GM19438 (cell line): Measurements from ENCODE around the gene PDSS2.
"Not testable (repeated sequence)": the region's sequence is repeated elsewhere in the genome, so short reads cannot be mapped to it uniquely, and the experiment has no call there.

Experiments
- ATAC-seq: cut with Tn5 transposase; IDR thresholded peaks from one replicate; pipeline ENCODE4 v1.9.1; 2021; ENCODE audit warnings: low read depth; ENCODE audit not compliant: unreplicated experiment

PDSS2 gene

DNA sequence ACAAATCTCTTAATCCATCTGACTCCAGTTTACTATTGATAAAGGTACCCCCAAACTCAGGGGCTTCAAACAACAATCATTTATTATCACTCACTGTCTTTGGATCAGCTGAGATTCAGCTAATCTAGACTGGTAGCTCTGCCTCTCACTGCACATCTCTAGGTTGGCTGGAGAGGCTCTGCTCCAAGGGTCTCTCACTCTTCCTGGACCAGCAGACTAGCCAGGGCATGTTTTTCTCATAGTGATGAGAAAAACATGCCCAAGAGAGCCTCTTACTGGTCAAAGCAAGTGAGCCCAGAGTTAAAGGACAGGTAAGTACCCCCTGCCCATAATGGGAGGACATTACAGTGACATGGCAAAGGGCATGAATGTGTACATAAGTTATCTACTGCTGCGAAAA is 228.9 kb downstream of the PDSS2 start:
- ATAC-seq, result no peak

DNA sequence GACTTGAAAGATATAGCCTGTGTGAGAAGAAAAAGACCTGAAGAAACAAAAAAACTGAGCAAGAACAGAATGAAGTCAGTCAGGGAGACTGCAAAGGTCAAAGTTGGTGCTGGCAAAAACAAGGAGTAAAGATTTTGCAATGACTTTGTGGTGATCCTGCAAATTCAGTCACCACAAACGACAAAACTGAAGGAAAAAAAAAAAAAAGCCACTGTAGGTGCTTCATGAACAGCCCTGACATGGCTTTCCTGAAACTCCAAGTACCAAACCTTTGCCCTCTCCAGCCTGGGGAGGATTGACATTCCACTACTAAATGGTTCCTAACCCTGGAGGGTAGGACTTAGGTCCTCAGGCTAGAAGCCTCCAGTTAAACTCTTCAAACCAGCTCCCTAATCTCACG is 229.3 kb downstream of the PDSS2 start:
- no peak for ATAC-seq

DNA sequence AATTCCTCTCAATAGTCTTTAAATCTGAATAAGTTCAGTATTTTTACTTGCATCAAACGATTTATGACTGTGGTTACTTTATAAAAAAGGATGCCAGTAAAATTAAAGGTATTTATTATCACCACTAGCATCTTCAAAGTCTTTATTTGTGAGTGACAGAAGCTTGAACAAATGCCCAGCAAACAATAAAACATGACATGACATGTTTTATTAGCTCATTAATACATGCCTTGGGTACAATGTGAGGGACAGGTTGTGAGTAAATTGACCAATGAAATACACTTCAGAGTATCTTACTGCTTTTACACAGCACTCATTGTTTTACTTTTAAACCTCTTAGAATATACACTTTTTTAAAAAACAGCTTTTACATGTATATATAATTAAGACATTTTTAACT is 230.6 kb downstream of the PDSS2 start:
- ATAC-seq, result no peak

DNA sequence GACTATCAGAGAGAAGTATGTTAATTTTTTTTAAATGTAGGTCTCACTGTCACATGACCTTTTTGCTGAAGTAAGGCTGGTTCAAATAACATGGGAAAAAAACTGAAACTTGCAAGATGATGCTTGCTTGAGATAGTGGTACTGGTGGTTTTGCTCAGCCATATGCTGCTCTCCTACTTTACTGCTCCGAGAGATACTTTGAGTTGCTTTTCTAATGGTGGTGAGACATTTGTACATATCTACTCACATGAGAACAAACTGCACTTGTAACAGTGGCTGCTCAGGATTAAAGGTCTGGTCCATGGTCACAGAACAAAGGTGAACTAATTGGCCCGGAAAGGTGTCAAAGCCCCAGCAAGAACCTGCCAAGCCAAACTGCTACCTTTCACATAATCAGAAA is 237.8 kb downstream of the PDSS2 start:
- no peak for ATAC-seq

DNA sequence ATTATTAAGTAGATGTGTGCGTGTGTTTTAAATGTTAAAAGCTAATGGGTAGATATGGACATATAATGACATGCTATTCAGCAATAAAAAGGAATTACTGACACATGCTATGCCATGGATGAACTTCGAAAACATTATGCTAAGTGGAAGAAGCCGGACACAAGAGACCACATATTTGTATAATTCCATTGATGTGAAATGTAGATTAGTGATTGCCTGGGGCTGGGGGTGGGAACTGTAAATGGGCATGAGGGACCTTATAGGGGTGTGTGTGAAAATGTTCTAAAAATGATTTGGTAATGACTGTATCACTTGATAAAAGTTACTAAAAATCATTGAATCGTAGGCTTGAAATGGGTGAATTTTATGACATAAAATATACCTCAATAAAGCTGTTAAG is 239.5 kb downstream of the PDSS2 start:
- no peak for ATAC-seq

DNA sequence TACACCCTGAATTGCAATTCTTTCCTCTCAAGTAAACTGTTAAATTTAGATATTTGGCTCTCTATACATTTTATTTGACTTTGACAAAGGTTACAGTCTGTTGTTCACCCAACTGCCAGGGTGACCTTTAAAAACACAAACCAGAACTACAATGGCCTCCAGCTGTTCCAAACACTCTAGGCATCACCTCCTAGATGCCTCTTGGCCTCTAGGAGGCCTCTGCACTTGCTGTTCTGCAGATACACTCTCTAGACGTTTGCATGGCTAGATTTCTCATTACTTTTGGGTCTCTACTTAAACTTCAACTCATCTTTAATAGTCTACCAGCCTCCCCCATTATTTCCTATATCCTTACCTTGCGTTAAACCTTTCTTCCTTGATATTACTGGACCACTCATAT is 241.2 kb downstream of the PDSS2 start:
- no peak for ATAC-seq

DNA sequence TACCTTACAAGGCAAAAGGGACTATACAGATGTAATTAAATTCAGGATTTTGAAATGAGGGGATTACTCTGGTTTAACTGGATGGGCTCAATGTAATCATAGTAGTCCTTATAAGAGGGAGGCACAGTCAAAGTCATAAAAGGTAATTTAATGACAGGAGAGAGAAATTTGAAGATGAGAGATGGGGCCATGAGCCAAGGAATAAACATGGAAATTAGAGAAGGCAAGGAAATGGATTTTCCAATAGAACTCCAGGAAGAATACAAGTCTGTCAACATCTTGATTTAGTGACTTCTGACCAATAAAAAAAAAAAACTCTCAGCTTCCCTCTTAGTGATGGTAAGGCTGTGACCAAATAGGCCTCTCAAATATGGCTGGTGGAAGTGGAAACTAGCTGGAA is 242.1 kb downstream of the PDSS2 start:
- ATAC-seq, result no peak

DNA sequence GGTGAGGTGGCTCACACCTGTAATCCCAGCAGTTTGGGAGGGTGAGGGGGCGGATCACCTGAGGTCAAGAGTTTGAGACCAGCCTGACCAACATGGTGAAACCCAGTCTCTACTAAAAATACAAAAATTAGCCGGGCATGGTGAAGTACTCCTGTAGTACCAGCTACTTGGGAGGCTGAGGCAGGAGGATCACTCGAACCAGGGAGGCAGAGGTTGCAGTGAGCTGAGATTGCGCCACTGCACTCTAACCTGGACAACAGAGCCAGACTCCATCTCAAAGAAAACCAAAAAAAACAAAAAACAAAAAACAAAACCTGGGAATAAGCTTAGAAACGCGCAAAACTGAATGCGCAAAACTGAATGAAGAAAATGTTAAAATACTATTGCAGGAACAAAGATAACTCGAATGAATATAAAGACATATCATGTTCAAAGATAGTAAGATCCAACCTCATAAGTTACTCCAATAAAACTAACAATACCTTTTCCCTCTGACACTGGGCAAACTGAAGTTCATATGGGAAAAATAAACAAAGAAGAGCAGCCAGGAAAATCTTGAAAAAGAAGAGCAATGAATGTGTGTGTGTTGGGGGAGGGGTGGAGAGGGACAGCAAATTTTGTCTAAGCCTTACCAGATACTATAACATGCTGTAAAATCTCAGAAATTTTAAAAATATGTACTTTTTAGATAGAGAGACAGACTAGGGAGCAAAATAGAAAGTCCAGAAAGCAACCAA is 243.0 kb downstream of the PDSS2 start:
- ATAC-seq, result no peak

DNA sequence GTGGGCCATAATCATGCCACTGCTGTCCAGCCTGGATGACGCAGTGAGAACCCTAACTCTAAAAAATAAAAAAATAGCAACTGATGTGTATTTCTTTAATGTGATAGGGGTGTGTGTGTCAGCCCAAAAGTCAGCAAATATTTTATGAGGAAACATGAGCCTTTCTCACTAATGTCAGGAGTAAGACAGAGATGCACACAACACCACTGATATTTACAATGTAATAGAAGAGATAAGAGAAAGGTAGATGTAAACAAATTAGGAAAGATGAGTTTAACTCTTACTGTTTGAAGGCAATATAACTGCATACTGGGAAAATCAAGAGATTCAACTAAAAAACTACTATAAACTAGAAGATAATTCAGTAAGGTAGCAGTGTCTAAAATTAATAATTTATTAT is 244.0 kb downstream of the PDSS2 start:
- no peak for ATAC-seq

DNA sequence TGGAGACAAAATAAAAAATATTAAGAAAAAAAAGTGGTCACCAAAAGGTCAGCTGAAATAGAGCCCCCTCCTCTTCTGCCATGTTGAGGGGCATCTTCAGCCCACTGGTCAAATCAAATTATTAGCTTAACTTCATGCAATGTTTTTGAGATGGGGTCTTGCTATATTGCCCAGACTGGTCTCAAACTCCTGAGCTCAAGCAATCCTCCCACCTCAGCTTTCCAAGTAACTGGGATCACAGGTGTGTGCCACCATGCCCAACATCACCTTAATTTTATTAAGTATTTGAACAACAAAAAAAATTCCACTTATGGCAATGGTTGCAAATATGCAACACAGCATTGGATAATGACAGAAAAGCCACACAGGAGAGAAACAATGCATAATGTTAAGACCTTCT is 244.7 kb downstream of the PDSS2 start:
- ATAC-seq, result no peak

DNA sequence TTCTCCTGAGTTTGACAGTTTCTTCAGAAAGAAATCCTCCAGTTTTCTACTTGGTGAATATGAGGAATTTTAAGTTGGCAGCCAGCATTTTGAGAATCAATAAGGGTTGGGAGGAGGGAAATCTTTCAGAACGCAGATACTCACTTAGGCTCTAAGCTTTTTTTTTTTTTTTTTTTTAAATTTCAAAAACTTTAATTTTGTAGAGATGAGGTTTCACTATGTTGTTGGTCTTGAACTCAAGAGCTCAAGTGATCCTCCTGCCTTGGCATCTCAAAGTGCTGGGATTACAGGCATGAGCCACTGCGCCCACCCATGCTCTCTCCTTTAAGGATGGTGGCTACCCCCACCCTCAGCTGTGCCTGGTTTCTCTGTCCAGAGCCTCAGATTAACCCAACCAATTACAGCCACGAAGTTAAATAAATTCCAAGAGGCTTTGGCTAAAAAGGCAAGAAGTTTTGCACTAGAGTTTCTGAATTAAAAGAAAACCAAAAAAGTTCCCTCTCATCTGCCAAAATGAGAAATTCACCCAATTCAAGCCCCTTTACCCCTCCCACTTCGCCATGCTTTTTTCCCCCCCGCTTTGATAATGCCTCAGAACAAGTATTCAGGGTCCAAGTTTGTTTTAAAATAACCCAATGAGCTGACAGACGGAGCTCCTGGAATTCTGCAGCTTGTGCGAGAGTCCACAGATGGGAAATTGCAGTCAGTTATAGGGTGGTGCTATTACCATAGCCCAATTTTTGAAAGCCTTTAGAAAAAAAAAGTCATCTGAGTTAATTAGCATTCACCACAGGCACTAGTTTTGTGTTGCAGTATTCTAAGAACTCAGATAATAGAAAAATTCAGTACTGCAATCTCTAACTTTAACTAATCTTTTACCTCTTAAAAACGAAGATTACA is 249.7 kb downstream of the PDSS2 start:
- ATAC-seq, result no peak

DNA sequence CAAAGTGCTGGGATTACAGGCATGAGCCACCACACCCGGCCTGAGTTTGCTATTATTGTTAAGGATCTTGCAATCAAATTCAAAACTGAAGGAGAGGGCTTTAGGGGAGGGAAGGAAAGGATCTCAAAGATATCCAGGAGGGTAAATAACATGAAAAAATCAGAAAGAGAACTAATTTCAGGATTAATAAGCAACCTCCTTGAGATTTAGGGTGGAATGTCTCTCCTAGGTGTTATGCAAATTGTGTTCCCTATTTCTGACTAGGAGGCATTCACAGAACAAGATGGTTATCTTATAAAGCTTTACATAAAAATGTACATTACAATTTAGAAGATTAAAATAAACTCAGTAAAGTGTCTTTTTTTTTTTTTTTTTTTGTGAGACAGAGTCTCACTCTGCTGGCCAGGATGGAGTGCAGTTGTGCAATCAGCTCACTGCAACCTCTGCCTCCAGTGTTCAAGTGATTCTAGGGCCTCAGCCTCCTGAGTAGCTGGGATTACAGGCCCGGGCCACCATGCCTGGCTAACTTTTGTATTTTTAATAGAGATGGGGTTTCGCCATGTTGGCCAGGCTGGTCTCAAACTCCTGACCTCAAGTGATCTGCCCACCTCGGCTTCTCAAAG is 252.0 kb downstream of the PDSS2 start:
- no peak for ATAC-seq

DNA sequence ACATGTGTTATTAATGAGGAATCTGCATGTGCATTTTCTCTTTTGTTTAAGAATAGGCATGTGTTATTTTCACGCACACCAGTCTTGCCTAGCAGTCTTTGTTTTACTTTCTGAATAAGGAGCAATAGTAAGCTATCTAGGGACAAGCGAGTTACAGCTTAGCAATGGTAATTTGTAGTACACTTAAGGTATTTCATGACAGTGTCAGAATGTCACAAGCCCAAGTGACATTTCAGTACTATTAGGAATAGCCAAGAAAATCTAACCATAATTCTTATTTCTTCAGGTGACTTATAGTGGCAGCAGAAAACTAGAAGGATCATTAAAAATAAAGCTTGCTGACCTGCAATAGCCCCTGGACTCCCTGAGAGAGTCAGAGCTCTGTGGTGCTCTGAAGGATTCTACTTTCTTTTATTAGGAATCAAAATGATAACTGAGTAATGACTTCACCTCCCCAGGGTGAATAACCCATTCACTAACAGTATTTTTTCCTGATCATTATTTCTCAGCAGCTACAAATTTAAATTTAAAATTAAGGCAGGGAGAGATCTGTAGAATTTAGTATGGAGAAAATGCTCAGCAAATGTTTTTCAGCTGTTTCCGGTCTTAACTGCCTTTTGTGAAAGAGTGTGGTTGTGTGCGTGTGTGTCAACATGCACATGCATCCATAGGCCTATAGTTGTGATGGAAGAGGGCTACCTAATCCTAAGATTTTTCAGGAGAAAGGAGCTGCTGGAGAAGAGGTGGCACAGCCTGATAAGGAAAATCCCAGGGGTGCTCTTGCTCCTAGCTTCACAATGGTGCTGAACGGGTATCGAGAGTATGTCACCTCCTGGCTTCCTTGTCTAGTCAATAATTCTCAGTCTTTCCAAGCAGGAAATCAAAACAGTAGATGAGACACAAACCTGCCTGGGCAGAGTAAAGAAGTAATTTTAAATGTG is 254.0 kb downstream of the PDSS2 start:
- no peak for ATAC-seq

DNA sequence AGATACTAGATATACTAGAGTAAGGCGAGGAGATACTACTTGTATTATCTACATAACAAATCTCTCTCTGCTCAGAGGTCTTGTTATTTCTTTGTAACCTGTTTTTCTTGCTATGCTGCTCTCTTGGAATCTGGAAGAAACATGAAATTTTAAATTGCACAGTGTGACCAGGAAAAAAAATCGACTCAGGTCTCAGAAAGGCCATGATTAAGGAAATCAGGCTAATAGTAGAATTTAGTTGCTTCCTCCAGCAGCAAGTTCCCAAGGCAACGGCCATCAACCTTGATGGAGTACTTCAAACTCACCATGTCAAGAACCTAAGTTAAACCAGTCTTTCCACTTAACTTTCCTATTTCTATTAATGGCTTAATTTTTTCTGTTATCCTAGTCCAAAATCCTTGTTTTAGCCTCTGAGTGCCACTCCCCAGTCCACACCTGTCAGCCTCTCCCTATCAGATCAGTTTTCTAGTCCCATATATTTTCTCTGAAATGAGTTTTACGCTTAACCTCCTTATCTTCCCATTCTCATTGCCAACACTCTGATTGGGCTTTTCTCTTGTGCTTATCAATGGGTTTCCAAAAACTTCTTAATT is 256.4 kb downstream of the PDSS2 start:
- ATAC-seq, result no peak

DNA sequence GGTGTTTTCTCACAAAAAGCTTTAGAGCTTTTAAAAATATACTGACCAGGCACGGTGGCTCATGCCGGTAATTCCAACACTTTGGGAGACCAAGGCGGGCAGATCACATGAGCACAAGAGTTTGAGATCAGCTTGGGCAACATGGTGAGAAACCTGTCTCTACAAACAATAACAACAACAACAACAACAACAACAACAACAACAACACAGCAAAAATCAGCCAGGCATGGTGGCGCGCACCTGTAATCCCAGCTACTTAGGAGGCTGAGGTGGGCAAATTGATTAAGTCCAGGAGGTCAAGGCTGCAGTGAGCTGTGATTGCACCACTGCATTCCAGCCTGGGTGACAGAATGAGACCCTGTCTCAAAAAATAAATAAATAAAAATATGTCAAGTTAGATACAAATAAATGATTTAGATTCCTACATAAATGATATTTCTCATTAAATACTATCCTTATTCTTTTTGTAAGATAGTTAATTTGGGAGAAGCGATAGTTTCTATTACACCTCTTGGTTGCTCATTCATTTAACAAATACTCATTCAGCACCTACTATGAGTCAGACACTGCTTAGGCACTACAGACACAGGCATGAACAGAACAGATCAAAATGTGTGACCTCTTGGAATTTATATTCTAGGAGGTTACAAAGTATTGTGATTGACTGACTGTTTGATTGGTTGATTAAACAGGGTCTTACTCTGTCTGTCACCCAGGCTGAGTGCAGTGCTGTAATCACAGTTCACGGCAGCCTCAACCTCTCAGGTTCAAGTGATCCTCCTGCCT is 260.5 kb downstream of the PDSS2 start:
- no peak for ATAC-seq

DNA sequence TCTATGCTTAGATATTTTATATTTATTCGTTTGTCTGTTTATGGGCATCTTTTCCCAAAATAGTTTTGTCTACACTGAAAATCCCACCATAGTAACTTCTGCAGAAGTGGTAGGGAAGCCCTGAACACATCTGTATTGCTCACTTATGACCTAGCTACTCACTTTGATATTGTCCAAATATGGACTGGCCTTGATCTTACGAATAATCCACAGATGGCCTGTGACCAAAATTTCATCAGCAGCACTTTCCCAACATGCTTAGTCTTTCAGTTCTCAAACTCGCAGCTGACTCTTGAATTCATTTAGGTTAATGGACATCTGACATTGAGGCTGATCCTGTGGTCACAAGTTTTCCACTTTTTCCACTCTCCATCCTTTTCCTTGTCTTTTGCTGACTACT is 263.2 kb downstream of the PDSS2 start:
- no peak for ATAC-seq

DNA sequence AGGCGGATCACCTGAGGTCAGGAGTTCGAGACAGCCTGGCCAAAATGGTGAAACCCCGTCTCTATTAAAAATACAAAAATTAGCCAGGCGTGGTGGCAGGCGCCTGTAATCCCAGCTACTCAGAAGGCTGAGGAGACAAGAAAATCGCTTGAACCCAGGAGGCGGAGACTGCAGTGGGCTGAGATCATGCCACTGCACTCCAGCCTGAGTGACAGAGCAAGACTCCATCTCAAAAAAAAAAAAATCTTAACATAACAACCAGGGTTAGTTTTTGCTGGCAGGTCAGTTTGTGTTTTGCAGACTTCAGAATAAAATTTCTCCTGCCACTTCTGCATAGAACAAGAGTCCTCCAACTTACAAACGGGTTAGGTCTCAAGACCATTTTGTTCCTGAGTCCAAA is 264.6 kb downstream of the PDSS2 start:
- ATAC-seq, result not testable (repeated sequence)

DNA sequence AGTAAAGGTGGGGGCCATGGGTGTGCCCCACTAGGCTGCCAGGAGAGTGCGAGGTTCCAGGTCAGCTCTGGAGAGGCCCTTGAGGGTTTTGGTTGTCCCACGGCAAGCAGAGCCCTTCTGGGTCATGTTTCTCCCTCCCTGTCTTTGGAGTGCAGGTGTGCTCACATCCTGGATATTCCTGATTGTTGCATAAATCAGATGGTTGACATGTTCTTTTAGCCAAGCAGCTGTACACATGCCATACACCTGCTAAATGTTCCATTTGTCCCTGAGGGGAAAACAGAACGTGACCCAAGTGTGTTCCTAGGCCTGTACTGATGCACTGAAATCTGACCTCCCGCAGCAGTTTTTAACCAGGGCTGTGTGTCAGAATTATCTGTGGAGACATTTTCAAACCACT is 266.5 kb downstream of the PDSS2 start:
- ATAC-seq, result no peak

DNA sequence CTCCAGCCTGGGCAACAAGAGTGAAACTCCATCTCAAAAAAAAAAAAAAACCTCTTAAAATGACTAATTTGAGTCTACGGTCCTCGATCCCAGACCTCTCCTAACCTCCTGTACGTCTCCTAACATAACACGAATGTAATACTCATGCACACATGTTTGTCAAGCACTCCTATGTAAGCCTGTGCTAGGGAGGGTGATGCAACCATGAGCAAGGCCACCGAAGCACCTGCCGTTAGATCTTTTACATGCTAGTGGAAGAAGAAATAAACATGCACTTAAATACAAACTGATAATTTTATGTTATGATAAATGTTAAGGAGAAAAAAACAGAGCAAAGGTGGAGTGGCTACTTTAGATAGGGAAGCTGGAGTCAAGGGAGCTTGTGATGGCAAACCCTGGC is 271.7 kb downstream of the PDSS2 start:
- ATAC-seq, result no peak
